WTC11 (cell line): Measurements from ENCODE around the gene CCDC93. TPM values are rescaled to one million over a fixed set of nuclear protein-coding genes. Genes with fewer than 3 reads are reported as not detected.

Experiments
- ATAC-seq: fragments of 200-7000 bp; cut with Tn5 transposase; 2 replicates; pipeline ENCODE4 v1.10.0; 2021; ENCODE audit warnings: mild to moderate bottlenecking, moderate library complexity
- CTCF ChIA-PET: fragments of 300-600 bp; sonication (Branson Sonifier 250); formaldehyde crosslinking; loops from one replicate; lab custom pipeline; 2021; ENCODE audit warnings: antibody characterized with exemption; lab: Charles Lee
- POLR2A ChIA-PET: fragments of 350-600 bp; sonication (Branson Sonifier 250); formaldehyde crosslinking; loops from one replicate; lab custom pipeline; 2021; ENCODE audit warnings: antibody characterized with exemption; lab: Charles Lee
- DNase-seq: peaks from one replicate; pipeline ENCODE4 v3.0.0; 2021; ENCODE audit warnings: low spot score
- H3K27ac Mint-ChIP-seq: 2 replicates; pipeline ENCODE4 v1.8.0; 2021; ENCODE audit warnings: mixed read lengths
- H3K27me3 Mint-ChIP-seq: 2 replicates; pipeline ENCODE4 v1.8.0; 2021; ENCODE audit warnings: low read depth, mild to moderate bottlenecking, moderate library complexity, mixed read lengths
- H3K36me3 Mint-ChIP-seq: 2 replicates; pipeline ENCODE4 v1.8.0; 2021; ENCODE audit warnings: mixed read lengths
- H3K4me1 Mint-ChIP-seq: 2 replicates; pipeline ENCODE4 v1.8.0; 2022; ENCODE audit warnings: mixed read lengths
- H3K4me3 Mint-ChIP-seq: 2 replicates; pipeline ENCODE4 v1.8.0; 2021; ENCODE audit warnings: mild to moderate bottlenecking, moderate library complexity, mixed read lengths
- H3K9me3 Mint-ChIP-seq: 2 replicates; pipeline ENCODE4 v1.8.0; 2021; ENCODE audit warnings: mixed read lengths
- AFF4 ChIP-seq: sonication (generic); formaldehyde crosslinking; IDR thresholded peaks from 2 replicates; pipeline ENCODE4 v1.8.1; 2023; ENCODE audit warnings: mild to moderate bottlenecking, missing genetic modification reagents, borderline replicate concordance
- ARID4B ChIP-seq: sonication (generic); formaldehyde crosslinking; IDR thresholded peaks from 2 replicates; pipeline ENCODE4 v1.8.0; 2023; ENCODE audit warnings: missing genetic modification reagents, mild to moderate bottlenecking, borderline replicate concordance
- ATF1 ChIP-seq: sonication (generic); formaldehyde crosslinking; IDR thresholded peaks from 2 replicates; pipeline ENCODE4 v1.8.1; 2023; ENCODE audit warnings: mild to moderate bottlenecking, moderate library complexity, missing genetic modification reagents
- ATF2 ChIP-seq: sonication (generic); formaldehyde crosslinking; IDR thresholded peaks from 2 replicates; pipeline ENCODE4 v1.8.1; 2022; ENCODE audit warnings: low read depth, missing genetic modification reagents, borderline replicate concordance
- ELF4 ChIP-seq: sonication (generic); formaldehyde crosslinking; IDR thresholded peaks from 2 replicates; pipeline ENCODE4 v1.8.1; 2022; ENCODE audit warnings: low read depth, mild to moderate bottlenecking, moderate library complexity, missing genetic modification reagents
- FOXJ3 ChIP-seq: sonication (generic); formaldehyde crosslinking; IDR thresholded peaks from 2 replicates; pipeline ENCODE4 v1.9.0; 2021; ENCODE audit warnings: missing genetic modification reagents, mild to moderate bottlenecking, borderline replicate concordance
- FOXP1 ChIP-seq: sonication (generic); formaldehyde crosslinking; IDR thresholded peaks from 2 replicates; pipeline ENCODE4 v1.8.0; 2022; ENCODE audit warnings: missing genetic modification reagents, mild to moderate bottlenecking, moderate library complexity, borderline replicate concordance
- JUN ChIP-seq: sonication (generic); formaldehyde crosslinking; IDR thresholded peaks from 2 replicates; pipeline ENCODE4 v1.8.0; 2023; ENCODE audit warnings: mild to moderate bottlenecking, missing genetic modification reagents
- PRDM15 ChIP-seq: sonication (generic); formaldehyde crosslinking; IDR thresholded peaks from 2 replicates; pipeline ENCODE4 v1.8.0; 2022; ENCODE audit warnings: missing genetic modification reagents
- ZNF121 ChIP-seq: sonication (generic); formaldehyde crosslinking; IDR thresholded peaks from 2 replicates; pipeline ENCODE4 v1.8.0; 2023; ENCODE audit warnings: missing genetic modification reagents
- ZNF232 ChIP-seq: sonication (generic); formaldehyde crosslinking; IDR thresholded peaks from 2 replicates; pipeline ENCODE4 v1.8.0; 2022; ENCODE audit warnings: mild to moderate bottlenecking, missing genetic modification reagents
- ZNF416 ChIP-seq: fragments of 250-450 bp; sonication (Bioruptor Pico); IDR thresholded peaks from 2 replicates; pipeline ENCODE4 v1.9.0; 2021; ENCODE audit warnings: mild to moderate bottlenecking, inconsistent platforms
- ZNF425 ChIP-seq: fragments of 250-450 bp; sonication (Bioruptor Pico); conservative IDR thresholded peaks from 2 replicates; pipeline ENCODE4 v1.9.0; 2021; ENCODE audit warnings: mild to moderate bottlenecking
- ZNF512 ChIP-seq: sonication (generic); formaldehyde crosslinking; IDR thresholded peaks from 2 replicates; pipeline ENCODE4 v1.8.1; 2022; ENCODE audit warnings: missing genetic modification reagents, borderline replicate concordance
- total RNA-seq: library from RNA; stranded (reverse); gene quantifications from 3 replicates; pipeline ENCODE4 v1.2.3, GENCODE V29; 2021

CCDC93 gene
- total RNA-seq, 1 experiment from 2014 or later, result 16.9 TPM

- TF ChIP-seq ZNF425 (CRISPR knock-in tag) (no peak), ELF4 (no peak), ATF1 (CRISPR knock-in tag) (no peak), AFF4 (CRISPR knock-in tag) (no peak), ZNF512 (CRISPR knock-in tag) (no peak), FOXP1 (CRISPR knock-in tag) (no peak)
- TF ChIP-seq, all 79 proteins: peak for 0
Measured at GRCh38 chr2:118050974-118051373, 37.1 kb upstream of the CCDC93 start (continued).

- H3K27ac Mint-ChIP-seq, result no peak overlapping the region
- H3K36me3 Mint-ChIP-seq, result no peaks in the 10 kb centered on the region
- DNase-seq (no peak), ATAC-seq (no peak)
- no peak overlapping the region for H3K4me3 Mint-ChIP-seq
- peaks cover 10% of the 10 kb centered on the region for H3K4me1 Mint-ChIP-seq
- H3K27me3 Mint-ChIP-seq, result 0 out of 2 replicates have a peak, but pooled peaks cover 2% of the 10 kb centered on the region
- ChIA-PET CTCF (no interaction called here), POLR2A (no interaction called here)
- H3K9me3 Mint-ChIP-seq, result no peaks in the 10 kb centered on the region
- TF ChIP-seq ZNF416 (CRISPR knock-in tag), result no peak
- TF ChIP-seq JUN, result no peak
- TF ChIP-seq PRDM15 (CRISPR knock-in tag), result no peak
- TF ChIP-seq AFF4 (CRISPR knock-in tag), result no peak
- TF ChIP-seq FOXJ3 (CRISPR knock-in tag), result no peak
- TF ChIP-seq ZNF232 (CRISPR knock-in tag), result no peak
- no peak for TF ChIP-seq ATF2 (CRISPR knock-in tag)
- TF ChIP-seq ZNF121, result no peak
- TF ChIP-seq ARID4B (CRISPR knock-in tag), result no peak
Measured at GRCh38 chr2:118050386-118050785, 36.5 kb upstream of the CCDC93 start.
